Breast epithelium (tissue), 3 donors: ENCODE data around the gene DDX28.

Source experiments
- CTCF ChIP-seq, 3 donors: fragments of 450-650 bp; IDR thresholded peaks; one replicate each; pipeline ENCODE4 v1.5.1; 2016 to 2017; ENCODE audit warnings: antibody characterized with exemption in 3 of 3, mild to moderate bottlenecking in 3 of 3, moderate library complexity in 3 of 3
- POLR2AphosphoS5 ChIP-seq, 3 donors: sonication (generic); formaldehyde crosslinking; IDR thresholded peaks; one replicate each; pipeline ENCODE4 v1.6.1; 2017; ENCODE audit warnings: antibody characterized with exemption in 3 of 3

GRCh38 chr16:68069511-68070248 lies 46.6 kb upstream of the DDX28 start:
- no peak for TF ChIP-seq CTCF (IDR thresholded peaks at IDR 0.05)
- no peak for TF ChIP-seq POLR2AphosphoS5 (IDR thresholded peaks at IDR 0.05)
